Ishikawa (cell line): ENCODE data around the gene GALNT2.

Experiments used
- CEBPB ChIP-seq: IDR thresholded peaks from 2 replicates; pipeline ENCODE4 v1.6.1; 2012
- CREB1 ChIP-seq: IDR thresholded peaks from 2 replicates; pipeline ENCODE4 v1.6.1; 2012; ENCODE audit warnings: low read depth
- EGR1 ChIP-seq: IDR thresholded peaks from 2 replicates; pipeline ENCODE4 v1.6.1; 2012
- EP300 ChIP-seq: IDR thresholded peaks from 2 replicates; pipeline ENCODE4 v1.6.1; 2012; ENCODE audit warnings: borderline replicate concordance
- FOXM1 ChIP-seq: IDR thresholded peaks from 2 replicates; pipeline ENCODE4 v1.6.1; 2012; ENCODE audit warnings: low read depth, borderline replicate concordance
- NFIC ChIP-seq: IDR thresholded peaks from 2 replicates; pipeline ENCODE4 v1.6.1; 2012
- RAD21 ChIP-seq: IDR thresholded peaks from 2 replicates; pipeline ENCODE4 v1.6.1; 2012; ENCODE audit warnings: low read depth
- TAF1 ChIP-seq: IDR thresholded peaks from 2 replicates; pipeline ENCODE4 v1.6.1; 2012; ENCODE audit warnings: low read depth, mild to moderate bottlenecking
- TCF12 ChIP-seq: IDR thresholded peaks from 2 replicates; pipeline ENCODE4 v1.6.1; 2012; ENCODE audit warnings: low read depth
- TEAD4 ChIP-seq: IDR thresholded peaks from 2 replicates; pipeline ENCODE4 v1.6.1; 2012
- YY1 ChIP-seq: IDR thresholded peaks from 2 replicates; pipeline ENCODE4 v1.6.1; 2012; ENCODE audit warnings: low read depth
- ZBTB7A ChIP-seq: IDR thresholded peaks from 2 replicates; pipeline ENCODE4 v1.6.1; 2012; ENCODE audit warnings: low read depth
- TF ChIP-seq, protein P1 (sequence below): IDR thresholded peaks from 2 replicates; pipeline ENCODE4 v1.6.1; 2012; ENCODE audit warnings: low read depth, mild to moderate bottlenecking
- TF ChIP-seq, protein P2 (sequence below): IDR thresholded peaks from 2 replicates; pipeline ENCODE4 v1.6.1; 2012
- TF ChIP-seq, protein P3 (sequence below): IDR thresholded peaks from 2 replicates; pipeline ENCODE4 v1.6.1; 2012

GALNT2 gene

DNA sequence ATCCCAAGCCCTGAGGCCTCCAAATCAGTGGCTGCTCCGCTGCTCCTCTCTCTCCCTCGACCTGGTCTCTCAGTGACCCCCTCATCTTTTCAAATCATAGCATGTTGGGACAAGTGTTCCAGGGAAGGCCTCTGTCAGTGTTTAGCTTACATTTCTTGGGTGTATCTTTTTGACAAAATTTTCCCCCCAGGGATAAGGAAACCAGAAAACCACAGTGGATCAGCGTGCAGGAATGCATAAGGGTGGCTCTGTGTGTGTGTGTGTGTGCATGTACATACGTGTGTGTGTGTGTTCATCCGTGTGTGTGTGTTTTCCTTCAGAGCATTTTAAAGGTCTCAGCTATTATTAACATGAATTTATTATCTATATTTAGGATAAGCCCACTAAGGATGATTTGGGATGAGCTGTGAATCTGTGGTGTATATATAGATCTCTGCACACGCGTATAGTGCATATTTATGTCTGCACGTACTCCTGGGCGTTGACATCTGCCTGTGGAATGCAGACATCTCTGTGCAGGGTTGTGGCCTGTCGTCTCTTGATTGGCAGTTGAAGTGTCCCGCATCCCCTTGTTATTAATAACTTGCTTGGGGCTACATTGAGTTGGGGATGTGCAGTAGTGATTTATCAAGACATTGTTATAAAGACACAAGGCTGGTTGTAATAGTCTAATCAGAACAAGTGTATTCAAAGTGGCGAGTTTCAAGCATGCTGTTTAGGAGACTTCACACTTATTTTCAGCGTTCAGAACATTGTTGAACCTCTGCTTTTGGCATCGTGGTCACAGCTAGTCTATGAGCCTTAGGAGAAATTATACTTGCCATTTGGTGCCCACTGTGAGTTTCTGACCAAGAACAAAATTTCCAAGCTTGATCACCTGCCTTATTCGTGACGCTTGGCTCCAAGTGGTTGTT is 55.6 kb downstream of the GALNT2 start:
- TF ChIP-seq, protein P1, sequence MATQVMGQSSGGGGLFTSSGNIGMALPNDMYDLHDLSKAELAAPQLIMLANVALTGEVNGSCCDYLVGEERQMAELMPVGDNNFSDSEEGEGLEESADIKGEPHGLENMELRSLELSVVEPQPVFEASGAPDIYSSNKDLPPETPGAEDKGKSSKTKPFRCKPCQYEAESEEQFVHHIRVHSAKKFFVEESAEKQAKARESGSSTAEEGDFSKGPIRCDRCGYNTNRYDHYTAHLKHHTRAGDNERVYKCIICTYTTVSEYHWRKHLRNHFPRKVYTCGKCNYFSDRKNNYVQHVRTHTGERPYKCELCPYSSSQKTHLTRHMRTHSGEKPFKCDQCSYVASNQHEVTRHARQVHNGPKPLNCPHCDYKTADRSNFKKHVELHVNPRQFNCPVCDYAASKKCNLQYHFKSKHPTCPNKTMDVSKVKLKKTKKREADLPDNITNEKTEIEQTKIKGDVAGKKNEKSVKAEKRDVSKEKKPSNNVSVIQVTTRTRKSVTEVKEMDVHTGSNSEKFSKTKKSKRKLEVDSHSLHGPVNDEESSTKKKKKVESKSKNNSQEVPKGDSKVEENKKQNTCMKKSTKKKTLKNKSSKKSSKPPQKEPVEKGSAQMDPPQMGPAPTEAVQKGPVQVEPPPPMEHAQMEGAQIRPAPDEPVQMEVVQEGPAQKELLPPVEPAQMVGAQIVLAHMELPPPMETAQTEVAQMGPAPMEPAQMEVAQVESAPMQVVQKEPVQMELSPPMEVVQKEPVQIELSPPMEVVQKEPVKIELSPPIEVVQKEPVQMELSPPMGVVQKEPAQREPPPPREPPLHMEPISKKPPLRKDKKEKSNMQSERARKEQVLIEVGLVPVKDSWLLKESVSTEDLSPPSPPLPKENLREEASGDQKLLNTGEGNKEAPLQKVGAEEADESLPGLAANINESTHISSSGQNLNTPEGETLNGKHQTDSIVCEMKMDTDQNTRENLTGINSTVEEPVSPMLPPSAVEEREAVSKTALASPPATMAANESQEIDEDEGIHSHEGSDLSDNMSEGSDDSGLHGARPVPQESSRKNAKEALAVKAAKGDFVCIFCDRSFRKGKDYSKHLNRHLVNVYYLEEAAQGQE = no peak
- TF ChIP-seq RAD21 = no peak
- TF ChIP-seq, protein P2, sequence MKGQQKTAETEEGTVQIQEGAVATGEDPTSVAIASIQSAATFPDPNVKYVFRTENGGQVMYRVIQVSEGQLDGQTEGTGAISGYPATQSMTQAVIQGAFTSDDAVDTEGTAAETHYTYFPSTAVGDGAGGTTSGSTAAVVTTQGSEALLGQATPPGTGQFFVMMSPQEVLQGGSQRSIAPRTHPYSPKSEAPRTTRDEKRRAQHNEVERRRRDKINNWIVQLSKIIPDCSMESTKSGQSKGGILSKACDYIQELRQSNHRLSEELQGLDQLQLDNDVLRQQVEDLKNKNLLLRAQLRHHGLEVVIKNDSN = no peak
- no peak for TF ChIP-seq ZBTB7A
- no peak for TF ChIP-seq NFIC
- TF ChIP-seq, protein P3, sequence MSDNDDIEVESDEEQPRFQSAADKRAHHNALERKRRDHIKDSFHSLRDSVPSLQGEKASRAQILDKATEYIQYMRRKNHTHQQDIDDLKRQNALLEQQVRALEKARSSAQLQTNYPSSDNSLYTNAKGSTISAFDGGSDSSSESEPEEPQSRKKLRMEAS = no peak

DNA sequence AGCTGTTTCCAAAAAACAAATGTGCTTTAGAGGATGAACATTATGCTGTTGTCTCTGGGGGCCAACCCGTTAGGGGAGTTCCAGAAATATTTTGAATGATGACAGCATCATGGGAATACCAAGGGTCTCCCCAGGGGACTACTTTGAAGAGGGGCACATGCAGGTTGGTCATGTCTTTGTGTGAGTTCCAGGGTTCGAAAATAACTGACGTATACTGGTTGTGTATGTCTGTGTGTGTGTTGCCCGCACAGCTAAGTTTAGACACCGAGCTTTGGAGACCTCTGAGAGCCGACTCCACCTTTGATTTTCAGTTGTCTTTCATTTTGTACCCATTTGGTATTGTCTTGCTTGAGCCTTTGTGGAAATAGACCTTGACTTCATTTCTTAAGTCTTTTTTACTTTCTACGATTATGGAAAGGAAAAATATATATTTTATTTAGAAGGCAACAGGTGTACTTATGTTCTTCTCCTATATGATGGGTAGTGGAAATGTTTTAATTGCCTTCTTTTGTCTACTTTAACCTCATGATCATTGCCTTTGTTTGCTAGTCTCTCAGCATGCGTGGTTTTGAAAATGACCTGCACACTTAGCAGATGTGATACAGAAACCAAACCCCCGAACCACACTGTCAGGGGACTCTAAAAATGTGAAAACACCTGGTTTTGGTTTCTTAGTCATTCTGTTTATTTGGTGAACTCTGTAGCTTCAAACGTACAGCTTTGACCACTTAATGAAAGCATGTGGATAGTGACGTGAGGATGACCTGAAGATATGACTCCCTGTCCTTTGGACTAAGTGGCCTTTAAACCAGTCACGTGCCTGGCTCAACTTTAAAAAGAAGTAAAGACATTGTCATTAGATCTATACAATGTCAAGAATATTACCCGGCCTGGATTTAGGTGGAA is 56.5 kb downstream of the GALNT2 start:
- TF ChIP-seq, protein P1 = no peak
- no peak for TF ChIP-seq RAD21
- TF ChIP-seq TAF1 = no peak
- no peak for TF ChIP-seq EGR1
- no peak for TF ChIP-seq TCF12
- TF ChIP-seq, protein P3 = no peak
- TF ChIP-seq EP300 = no peak
- no peak for TF ChIP-seq ZBTB7A
- TF ChIP-seq, protein P2 = no peak
- no peak for TF ChIP-seq CREB1
- no peak for TF ChIP-seq CEBPB
- no peak for TF ChIP-seq YY1
- TF ChIP-seq NFIC = no peak

DNA sequence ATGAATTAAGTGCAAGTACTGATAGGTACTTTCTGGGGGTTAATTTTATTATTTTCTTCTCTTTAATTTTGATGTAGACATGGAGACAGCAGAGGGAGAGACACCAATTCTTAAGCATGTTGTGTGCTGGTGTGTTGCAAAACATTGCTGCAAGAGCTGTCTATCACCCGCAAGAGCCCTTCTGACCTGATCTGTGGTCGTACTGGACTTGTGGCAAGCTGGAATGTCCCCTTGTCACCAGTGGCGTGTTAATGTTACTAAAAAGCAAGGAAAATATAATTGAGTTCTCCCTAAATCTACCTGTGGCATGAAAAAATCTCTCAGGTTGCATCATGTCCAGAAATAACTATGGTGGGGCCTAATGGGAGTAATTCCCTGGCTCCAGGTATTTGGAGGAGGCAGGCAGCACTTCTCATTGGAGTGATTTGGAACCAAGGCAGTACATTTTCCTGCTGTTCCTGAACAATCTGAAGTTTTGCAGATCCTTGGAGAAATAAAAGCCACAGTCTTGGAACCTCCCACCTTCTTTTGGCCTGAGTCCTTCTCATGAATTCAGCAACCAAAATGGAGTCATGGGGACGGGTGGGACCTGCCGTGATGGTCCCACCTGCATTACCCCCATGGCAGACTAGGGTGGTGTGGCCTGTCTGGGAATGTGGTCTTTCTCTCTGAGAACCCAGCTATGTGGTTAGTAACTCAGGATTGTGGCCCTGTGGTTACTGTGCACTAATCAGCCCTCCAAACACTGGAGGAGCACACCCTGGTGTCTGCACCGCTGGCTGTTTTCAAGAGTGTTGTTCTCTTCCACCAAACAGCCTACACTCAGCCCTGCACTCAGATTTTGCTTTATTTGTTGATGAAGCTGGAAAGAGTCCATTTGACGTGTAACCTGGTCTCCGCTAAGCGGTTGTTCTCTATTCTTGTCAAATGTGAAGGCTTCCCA is 57.4 kb downstream of the GALNT2 start:
- TF ChIP-seq CEBPB (no peak), ZBTB7A (no peak), TEAD4 (no peak), TCF12 (no peak)
- TF ChIP-seq, protein P1 = no peak

DNA sequence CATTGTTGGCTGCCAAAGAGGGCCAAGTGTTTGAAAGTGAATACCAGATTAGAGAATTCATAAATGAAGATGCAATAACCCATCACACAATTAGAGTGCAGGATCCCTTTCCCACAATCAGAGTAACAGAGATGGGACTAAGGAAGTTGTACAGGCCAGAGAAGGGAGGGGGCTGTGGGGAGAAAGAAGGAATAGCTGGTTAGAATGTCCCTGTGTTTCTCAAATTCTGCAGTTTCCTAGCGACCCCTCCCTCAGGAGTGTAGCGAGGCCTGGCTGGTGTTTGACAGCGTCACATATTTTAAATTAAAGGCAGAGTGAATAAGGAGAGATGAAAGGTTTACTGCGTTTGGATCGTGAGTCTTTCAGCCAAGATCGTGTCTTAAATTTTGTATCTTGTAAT is 58.1 kb downstream of the GALNT2 start:
- no peak for TF ChIP-seq ZBTB7A
- TF ChIP-seq EGR1 = no peak
- no peak for TF ChIP-seq CEBPB
- TF ChIP-seq NFIC = no peak
- TF ChIP-seq YY1 = no peak
- no peak for TF ChIP-seq FOXM1
- TF ChIP-seq, protein P1 = no peak
